Left ventricle myocardium inferior (tissue), 1 donor: Measurements from ENCODE around the gene BRD7. TPM values are rescaled to one million over a fixed set of nuclear protein-coding genes. Genes with fewer than 3 reads are reported as not detected.

Source experiments
- DNase-seq: peaks from one replicate; pipeline ENCODE4 v3.0.0-alpha.2; 2020
- H3K27ac ChIP-seq: fragments of 200-600 bp; replicated peaks from 2 replicates; pipeline ENCODE4 v1.8.0; 2021
- H3K27me3 ChIP-seq: fragments of 200-600 bp; 2 replicates; pipeline ENCODE4 v1.8.0; 2021; ENCODE audit warnings: low read depth
- H3K36me3 ChIP-seq: fragments of 200-600 bp; 2 replicates; pipeline ENCODE4 v1.8.0; 2021
- H3K4me1 ChIP-seq: fragments of 200-600 bp; 2 replicates; pipeline ENCODE4 v1.8.0; 2021
- H3K4me3 ChIP-seq: fragments of 200-600 bp; 2 replicates; pipeline ENCODE4 v1.8.0; 2021; ENCODE audit warnings: mild to moderate bottlenecking, moderate library complexity
- H3K9me3 ChIP-seq: fragments of 200-600 bp; replicated peaks from 2 replicates; pipeline ENCODE4 v1.8.0; 2021
- CTCF ChIP-seq: fragments of 200-600 bp; IDR thresholded peaks from 2 replicates; pipeline ENCODE4 v1.8.0; 2021; ENCODE audit warnings: antibody characterized with exemption, mild to moderate bottlenecking, borderline replicate concordance
- intact Hi-C: fragments of 100-400 bp; cut with micrococcal nuclease; formaldehyde crosslinking; loops from one replicate; pipeline ENCODE4 v1.11.0; 2022
- total RNA-seq: library from RNA; stranded (reverse); fragmentation: NEBNext Ultra II Directional; extraction: Animal tissue kit (Norgen Biotek cat#: 25700); gene quantifications from one replicate; pipeline ENCODE4 v1.2.1, GENCODE V29; 2021
- donor health status: DM: no; HTN: yes; CAD: no; lungs with severe emphysema.

The BRD7 gene
- total RNA-seq, 1 donor from 2014 or later: 52.3 TPM

GRCh38 chr16:50388496-50388895, 19.7 kb upstream of the BRD7 start:
- intact Hi-C loops: no loop called here
- no peak overlapping the region for H3K27ac ChIP-seq

GRCh38 chr16:50386774-50387173, 18.0 kb upstream of the BRD7 start:
- no peak for TF ChIP-seq CTCF
- DNase-seq: no peak
- Histone ChIP-seq H3K4me3 (no peak overlapping the region), H3K27ac (no peak overlapping the region), H3K4me1 (no peaks in the 10 kb centered on the region), H3K9me3 (no peaks in the 10 kb centered on the region), H3K36me3 (no peaks in the 10 kb centered on the region), H3K27me3 (peaks cover 79% of the 10 kb centered on the region)
- intact Hi-C loops: no loop called here

More at GRCh38 chr16:50388496-50388895, 19.7 kb upstream of the BRD7 start:
- no peaks in the 10 kb centered on the region for H3K4me1 ChIP-seq
- H3K27me3 ChIP-seq: peaks cover 83% of the 10 kb centered on the region
- no peaks in the 10 kb centered on the region for H3K9me3 ChIP-seq
- no peaks in the 10 kb centered on the region for H3K36me3 ChIP-seq
- DNase-seq: no peak
- H3K4me3 ChIP-seq: no peak overlapping the region
- TF ChIP-seq CTCF: no peak

DNA sequence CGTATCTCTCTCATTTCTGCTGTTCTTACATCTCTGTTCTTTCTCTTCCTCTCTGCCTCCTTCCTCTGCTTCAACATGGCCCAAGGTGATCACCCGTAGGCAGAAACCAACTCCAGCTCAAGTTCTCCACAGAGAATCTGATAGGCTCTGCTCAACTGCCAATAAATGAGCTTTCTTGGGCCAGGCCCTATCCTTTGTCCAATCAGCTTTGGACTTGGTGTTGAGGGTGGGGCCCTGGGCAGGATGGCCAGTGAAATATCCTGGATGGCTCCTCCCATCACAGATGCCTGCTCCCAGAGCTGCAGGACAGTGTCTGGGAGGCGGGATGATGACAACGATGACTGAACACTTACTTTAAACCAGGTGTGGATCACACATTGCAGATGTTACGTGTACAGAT, 17.4 kb upstream of the BRD7 start:
- Histone ChIP-seq H3K9me3 (no peaks in the 10 kb centered on the region), H3K27ac (no peak overlapping the region), H3K4me1 (no peaks in the 10 kb centered on the region), H3K36me3 (no peaks in the 10 kb centered on the region), H3K4me3 (no peak overlapping the region), H3K27me3 (peaks cover 78% of the 10 kb centered on the region)
- intact Hi-C loops: no loop called here
- DNase-seq: no peak
- TF ChIP-seq CTCF: no peak

DNA sequence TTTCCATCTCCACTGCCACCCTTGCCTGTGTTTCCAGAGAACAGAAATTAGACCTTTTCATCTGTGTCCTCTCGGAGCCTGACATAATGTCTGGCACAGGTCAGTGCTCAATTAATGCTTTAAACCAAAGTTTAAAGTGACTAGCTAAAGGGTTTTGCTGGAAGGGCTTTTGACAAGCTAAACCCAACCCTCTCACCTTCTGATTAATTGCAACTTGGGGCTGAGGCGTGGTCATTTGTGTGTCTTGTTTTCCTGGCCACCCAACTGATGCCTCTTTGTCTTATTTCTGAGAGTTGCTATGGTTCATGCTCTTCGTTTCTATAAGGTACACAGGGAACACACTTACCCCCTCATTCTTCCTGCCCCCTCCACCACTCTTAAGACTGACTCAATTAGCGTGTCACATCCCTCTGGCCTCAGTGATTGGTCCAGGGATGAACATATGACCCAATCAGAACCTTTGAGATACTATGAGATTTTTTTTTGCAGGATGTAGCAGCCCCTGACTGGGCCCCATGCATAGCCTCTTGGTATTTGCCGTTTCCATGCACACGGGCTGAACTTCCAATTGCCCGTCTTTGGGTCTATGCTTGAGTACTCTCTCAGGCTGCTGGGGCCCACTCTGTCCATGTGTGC, 15.8 kb upstream of the BRD7 start:
- intact Hi-C loops: no loop called here
- no peak for TF ChIP-seq CTCF
- Histone ChIP-seq H3K9me3 (no peaks in the 10 kb centered on the region), H3K36me3 (no peaks in the 10 kb centered on the region), H3K4me1 (no peaks in the 10 kb centered on the region), H3K27me3 (peaks cover 62% of the 10 kb centered on the region), H3K4me3 (no peak overlapping the region), H3K27ac (no peak overlapping the region)
- no peak for DNase-seq

GRCh38 chr16:50381679-50382440, 13.1 kb upstream of the BRD7 start:
- Histone ChIP-seq H3K4me1 (no peaks in the 10 kb centered on the region), H3K27ac (no peak overlapping the region), H3K27me3 (peaks cover 41% of the 10 kb centered on the region), H3K9me3 (no peaks in the 10 kb centered on the region), H3K36me3 (no peaks in the 10 kb centered on the region), H3K4me3 (no peak overlapping the region)
- TF ChIP-seq CTCF: no peak
- intact Hi-C loops: no loop called here
- DNase-seq: no peak
